T follicular helper cell (primary cell): ENCODE results near the gene CUL7.
"Not testable (repeated sequence)": the region's sequence is repeated elsewhere in the genome, so short reads cannot be mapped to it uniquely, and the experiment has no call there.

Experiments used
- DNase-seq: peaks from one replicate; pipeline ENCODE4 v3.0.0-alpha.2; 2020; ENCODE audit warnings: low read depth

CUL7 gene

DNA sequence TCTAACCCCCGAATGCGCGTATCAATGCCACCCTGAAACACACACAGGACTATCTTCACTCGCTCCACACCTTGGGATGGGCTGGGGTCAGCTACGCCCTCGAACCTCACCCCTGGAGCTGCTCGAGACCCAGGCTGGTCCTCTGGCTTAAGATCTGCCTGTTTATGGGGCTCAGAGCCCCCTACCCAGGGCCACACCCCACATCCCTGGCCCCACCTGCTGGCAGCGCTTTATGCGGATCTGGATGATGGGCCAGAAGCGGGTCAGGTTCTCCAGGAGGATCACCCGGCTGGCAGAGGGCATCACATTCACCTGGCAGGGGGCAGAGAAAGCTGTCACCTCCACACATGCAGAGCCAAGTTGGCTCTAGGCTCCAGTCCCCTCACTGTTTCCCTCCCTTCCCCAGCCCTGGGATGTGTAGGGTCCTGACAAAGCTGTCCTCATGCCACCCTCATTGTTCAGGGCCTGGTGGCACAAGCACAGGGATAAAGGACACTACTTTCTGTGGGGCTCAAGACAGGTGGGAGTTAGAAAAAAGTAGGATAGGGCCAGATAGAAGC lies 8.2 kb downstream of the CUL7 start:
- no peak for DNase-seq

GRCh38 chr6:43043310-43043709 lies 10.3 kb downstream of the CUL7 start:
- DNase-seq = no peak

DNA sequence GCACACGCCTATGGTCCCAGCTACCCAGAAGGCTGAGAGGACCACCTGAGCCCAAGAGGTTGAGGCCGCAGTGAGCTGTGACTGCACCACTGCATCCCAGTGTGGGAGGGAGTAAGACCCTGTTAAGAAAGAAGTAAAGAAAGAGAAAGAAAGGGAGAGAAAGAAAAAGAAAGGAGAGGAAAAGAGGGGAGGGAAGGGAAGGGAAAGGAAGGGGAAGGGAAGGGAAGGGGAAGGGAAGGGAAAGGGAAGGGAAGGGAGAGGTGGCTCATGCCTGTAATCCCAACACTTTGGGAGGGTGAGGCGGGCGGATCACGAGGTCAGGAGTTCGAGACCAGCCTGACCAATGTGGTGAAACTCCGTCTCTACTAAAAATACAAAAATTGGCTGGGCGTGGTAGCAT lies 12.2 kb downstream of the CUL7 start:
- DNase-seq = not testable (repeated sequence)

- no peak for DNase-seq
These were observed 13.0 kb downstream of the CUL7 start for GRCh38 chr6:43040542-43041257.

GRCh38 chr6:43038727-43039126 lies 14.9 kb downstream of the CUL7 start:
- no peak for DNase-seq

DNA sequence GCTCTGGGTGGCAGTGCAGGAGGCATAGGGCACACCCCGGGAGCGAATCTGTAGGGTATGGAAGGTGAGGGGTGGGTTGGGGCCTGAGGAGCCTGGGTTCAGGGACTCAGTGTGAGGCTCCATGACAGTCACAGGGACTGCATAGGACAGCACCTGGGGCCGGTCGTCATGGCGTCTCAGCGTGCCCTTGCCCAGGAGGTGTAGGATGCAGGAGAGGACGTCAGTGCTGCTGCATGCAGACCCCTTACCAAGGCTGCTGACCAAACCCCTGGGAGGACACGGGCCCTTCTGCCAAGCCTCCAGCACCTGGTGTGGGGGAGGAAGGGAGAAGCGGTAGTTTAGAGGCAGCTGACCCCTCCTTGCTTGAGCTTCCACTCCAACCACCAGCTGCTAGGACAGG lies 15.9 kb downstream of the CUL7 start:
- DNase-seq = no peak

DNA sequence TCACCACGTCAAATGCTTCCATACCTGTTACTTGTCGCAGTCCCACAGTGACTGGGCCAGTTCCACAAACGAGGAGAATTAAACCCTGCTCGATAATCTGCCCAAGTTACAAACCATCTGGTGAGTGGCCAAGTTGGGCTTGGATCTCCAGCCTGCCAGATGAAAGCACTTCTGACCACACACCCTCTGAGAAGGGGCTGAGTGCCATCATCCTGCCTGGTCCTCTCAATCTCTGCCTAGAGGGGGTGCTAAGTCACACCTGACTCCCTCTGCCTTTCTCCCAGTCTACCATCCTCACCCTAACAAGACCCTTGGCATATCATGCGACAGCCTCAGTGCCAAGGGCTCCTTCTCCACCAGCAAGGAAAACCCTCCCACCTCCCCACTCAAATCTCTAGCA lies 16.5 kb downstream of the CUL7 start:
- no peak for DNase-seq

DNA sequence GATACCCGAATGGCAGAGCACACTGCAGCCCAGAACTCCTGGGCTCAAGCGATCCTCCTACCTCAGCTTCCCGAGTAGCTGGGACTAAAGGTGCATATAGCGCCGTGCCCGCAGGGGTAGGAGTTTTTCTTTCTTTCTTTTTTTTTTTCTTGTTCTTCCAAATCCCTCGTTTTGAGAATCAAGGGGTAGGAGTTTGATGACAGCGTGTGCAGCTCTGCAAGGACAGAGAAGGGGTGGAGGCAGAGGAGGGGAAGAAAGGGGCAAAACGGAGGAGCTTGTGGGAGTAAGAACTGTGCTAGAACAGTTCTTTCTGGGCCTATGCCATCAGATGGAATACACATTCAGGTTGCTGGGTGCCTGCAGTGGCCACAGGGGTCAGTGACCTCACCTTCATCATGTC lies 16.9 kb downstream of the CUL7 start:
- no peak for DNase-seq

DNA sequence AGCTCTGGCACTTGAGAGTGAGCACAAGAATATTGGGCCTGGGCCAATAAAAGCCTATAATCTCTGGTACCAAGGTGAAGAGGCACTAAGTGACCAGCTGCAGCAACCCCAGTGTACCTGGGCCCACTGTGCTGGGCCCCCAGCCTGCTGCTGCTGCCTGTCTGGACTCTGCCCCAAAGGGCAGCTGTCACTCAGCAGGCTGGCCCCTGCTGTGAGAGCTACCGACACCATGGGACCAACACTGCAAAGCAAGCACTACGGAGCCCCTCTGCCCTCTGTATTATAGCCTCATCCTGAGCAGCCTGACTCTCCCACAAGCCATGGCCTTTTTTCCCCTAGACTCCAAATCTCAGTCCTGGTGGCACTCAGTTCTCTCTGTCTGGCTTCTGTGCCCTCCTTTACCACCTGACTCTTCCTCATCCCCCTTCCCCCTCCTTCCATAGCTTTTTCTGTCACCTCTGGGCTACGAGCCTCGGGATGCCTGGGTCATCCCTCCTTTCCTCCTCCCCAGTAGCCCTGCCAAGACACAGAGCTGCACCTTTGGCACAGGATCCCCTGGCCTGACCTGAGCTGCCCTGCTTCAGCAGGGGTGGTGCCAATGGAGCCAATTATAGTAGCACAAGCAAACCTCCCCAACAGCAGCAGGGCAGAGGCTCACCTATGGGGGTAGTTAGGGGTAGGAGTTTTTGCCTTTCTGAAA lies 18.0 kb downstream of the CUL7 start:
- no peak for DNase-seq

- DNase-seq = no peak
These were observed 19.5 kb downstream of the CUL7 start for GRCh38 chr6:43034190-43034525.

- no peak for DNase-seq
These were observed 20.0 kb downstream of the CUL7 start for GRCh38 chr6:43033496-43034189.

GRCh38 chr6:43032326-43032725 lies 21.3 kb downstream of the CUL7 start:
- DNase-seq = no peak

- no peak for DNase-seq
These were observed 24.5 kb downstream of the CUL7 start for GRCh38 chr6:43029120-43029519.

GRCh38 chr6:43026365-43026764 lies 27.3 kb downstream of the CUL7 start:
- no peak for DNase-seq

DNA sequence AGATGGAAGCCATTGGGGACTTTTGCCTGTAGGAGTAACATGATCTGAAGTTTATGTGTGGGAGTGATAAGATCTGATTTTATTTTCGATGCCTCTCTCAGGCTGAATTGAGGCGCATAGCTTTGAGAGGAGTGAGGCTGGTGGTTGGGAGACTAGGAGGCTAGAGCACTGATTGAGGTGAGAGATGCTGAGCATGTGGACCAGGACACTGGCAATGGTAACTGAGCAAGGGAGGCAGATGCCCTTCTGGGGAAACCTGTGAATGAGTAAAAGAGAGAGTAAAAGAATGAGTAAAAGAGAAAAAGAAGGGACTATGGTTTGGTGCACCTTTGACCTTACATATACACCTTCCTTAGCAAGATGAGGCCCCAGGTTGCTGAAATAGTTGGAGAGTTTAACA lies 29.2 kb downstream of the CUL7 start:
- no peak for DNase-seq

- peak; percentile 44 for DNase-seq
These were observed 32.2 kb downstream of the CUL7 start, which contains the start of gene RRP36 for GRCh38 chr6:43021270-43022047. Gene RRP36 (plus strand): TSS chr6:43021623. CDS start chr6:43021655, 32 bp downstream.

DNA sequence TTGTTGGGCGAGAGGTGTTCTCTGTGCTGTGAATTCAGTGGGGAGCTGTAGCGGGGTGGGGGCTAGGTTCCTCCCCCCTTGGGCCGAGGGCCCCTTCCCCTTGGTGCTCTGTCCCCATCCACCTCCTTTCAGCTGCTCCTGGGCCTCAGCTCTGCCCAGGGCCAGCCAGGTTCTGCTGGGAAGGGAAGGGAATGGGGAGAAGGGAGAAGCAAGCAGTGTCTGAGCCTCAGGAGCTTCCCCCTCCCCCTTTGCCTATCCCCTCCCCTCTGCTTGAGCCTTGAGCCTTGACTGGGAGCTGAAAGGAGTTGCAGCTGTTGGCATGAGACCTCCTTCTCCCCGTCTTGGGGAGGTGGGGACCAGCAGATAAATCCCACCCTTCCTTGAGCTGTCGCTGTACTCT lies 32.8 kb downstream of the CUL7 start:
- DNase-seq = no peak

DNA sequence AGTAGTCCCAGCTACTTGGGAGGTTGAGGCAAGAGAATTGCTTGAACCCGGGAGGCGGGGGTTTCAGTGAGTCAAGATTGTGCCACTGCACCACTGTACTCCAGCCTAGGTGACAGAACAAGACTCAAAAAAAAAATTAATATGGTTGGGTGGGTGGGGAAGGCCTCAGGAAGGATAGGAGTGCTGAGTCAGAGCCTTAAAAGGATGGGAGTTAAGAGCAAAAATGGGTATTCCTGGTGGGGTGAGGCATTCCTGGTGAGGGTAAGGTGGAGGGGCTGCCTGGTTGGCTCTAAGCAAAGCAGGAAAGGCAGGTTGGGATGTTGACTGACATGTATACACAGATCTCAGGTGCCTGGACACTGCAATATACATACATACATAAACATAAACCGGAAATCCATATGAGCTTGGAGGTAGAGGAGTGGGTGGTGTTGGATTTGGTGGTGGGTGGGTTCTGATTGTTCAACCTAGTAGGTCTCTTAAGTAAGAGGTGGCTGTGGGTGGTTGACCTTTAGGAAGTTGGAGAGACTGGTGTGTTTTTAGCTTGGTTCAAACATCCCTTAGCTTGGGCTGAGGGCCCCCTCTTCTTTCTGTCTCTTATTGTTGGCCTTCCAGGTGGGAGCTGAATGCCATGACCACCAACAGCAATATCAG lies 33.5 kb downstream of the CUL7 start:
- DNase-seq = no peak

DNA sequence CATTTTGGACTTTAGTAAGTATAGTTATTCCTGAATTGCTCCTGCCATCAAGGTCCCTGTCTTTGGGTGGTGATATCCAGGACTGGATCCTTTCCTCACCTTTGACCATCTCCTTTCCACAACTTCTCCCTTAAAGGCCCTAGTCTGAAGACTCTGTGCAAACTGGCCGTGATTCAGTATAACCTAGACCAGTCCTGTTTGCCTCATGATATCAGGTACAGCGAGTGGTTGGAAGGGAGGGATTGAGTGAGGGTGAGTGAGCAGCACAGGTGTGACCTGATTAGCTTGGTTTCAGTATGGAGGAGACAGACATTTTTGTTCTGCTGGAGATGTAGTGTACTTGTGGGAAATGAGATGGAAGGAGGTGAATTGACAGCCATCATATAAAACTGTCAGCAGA lies 34.5 kb downstream of the CUL7 start:
- DNase-seq = no peak

DNA sequence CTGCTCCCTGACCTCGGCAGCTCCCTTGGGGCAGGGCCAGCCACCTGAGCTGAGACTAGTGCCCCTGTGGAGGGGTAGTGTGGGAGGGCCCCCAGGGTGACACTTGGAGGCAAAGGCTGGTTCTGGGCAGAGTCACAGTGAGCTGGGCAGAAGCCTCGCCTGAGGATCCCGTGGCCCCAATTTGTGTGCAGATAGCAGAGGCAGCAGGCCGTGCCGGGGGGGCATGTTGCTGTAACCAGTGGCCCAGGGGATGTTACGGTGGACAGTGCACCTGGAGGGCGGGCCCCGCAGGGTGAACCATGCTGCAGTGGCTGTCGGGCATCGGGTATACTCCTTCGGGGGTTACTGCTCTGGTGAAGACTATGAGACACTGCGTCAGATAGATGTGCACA lies 36.7 kb downstream of the CUL7 start:
- DNase-seq = no peak

DNA sequence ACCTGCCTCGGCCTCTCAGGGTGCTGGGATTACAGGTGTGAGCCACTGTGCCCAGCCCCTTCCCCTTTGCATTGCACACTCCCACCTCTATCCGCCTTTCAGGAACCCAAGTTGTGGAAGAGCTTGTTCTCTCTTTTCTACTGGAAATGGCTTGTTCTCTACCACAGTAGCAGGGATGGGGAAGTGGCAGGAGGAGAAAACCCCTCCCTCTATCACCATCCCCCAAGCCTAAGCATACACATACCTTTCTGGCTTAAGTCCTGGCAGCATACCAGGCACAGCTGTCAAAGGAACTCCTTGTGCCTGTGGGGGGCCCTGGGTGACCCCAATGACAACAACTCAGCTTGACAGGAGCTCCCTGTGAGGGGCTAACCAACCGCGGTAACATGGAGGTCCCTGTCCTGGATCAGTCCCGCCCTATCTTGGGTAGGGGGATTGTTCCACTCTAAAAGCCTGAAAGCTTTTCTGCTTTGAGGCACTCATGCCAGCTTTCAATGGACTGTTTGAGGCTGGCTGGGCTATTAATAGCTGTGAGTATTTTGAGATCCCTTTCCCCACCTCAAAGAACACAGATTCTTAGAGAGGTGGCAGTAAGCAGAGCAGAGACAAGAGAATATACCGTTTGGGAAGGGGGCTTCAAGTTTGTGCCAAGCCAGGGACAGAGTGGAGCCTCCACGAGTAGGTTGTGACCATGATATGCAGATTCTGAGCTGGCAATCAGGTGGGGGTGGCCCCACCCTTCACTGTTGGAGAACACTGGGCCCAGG lies 37.3 kb downstream of the CUL7 start:
- no peak for DNase-seq
